Heart right ventricle (tissue), 16 donors: ENCODE measurements around the gene ANKEF1. TPM values are rescaled to one million over a fixed set of nuclear protein-coding genes. Genes with fewer than 3 reads are reported as not detected.

Source experiments
- ATAC-seq, 8 donors: fragments of 200-7000 bp; cut with Tn5 transposase; one replicate each; pipeline ENCODE4 v1.9.1; 2020; ENCODE audit warnings: mild to moderate bottlenecking in 8 of 8, moderate library complexity in 8 of 8, moderate number of reproducible peaks in 1 of 8
- DNase-seq, 2 donors: peaks; one replicate each; pipeline ENCODE4 v3.0.0-alpha.2; 2020
- H3K27ac ChIP-seq, 10 donors: fragments of 200-600 bp; sonication (generic) in 2 of 10; one replicate each; pipeline versions ENCODE4 v1.5.0 to v1.8.0; 2020 to 2022; ENCODE audit warnings: mild to moderate bottlenecking in 3 of 10
- H3K27me3 ChIP-seq, 7 donors: fragments of 200-600 bp; one replicate each; pipeline ENCODE4 v1.8.0; 2021 to 2022; ENCODE audit warnings: mild to moderate bottlenecking in 2 of 7
- H3K36me3 ChIP-seq, 9 donors: fragments of 200-600 bp; sonication (generic) in 1 of 9; one replicate each; pipeline versions ENCODE4 v1.5.0 to v1.8.0; 2020 to 2022; ENCODE audit warnings: mild to moderate bottlenecking in 2 of 9
- H3K4me1 ChIP-seq, 9 donors: fragments of 200-600 bp; sonication (generic) in 1 of 9; one replicate each; pipeline versions ENCODE4 v1.5.0 to v1.8.0; 2020 to 2022; ENCODE audit warnings: mild to moderate bottlenecking in 4 of 9
- H3K4me3 ChIP-seq, 10 donors: fragments of 200-600 bp; sonication (generic) in 2 of 10; one replicate each; pipeline versions ENCODE4 v1.5.0 to v1.8.0; 2020 to 2022; ENCODE audit warnings: mild to moderate bottlenecking in 7 of 10, moderate library complexity in 2 of 10
- H3K9me3 ChIP-seq, 11 donors: fragments of 200-600 bp in 10 of 11; sonication (generic) in 2 of 11; one replicate each; pipeline versions ENCODE4 v1.5.0 to v1.8.0; 2013 to 2022; ENCODE audit warnings: mild to moderate bottlenecking in 2 of 11, control low read depth in 1 of 11, moderate library complexity in 1 of 11
- CTCF ChIP-seq, 9 donors: fragments of 200-600 bp; sonication (generic) in 2 of 9; IDR thresholded peaks; one replicate each; pipeline versions ENCODE4 v1.5.0 to v1.8.0; 2021 to 2022; ENCODE audit warnings: antibody characterized with exemption in 9 of 9, mild to moderate bottlenecking in 5 of 9, moderate library complexity in 1 of 9
- WGBS, 2 donors: extraction: QIAGEN DNeasy Blood & Tissue Kit; methylation state at CpG; one replicate each; pipeline ENCODE4 v1.1.7; 2013; ENCODE audit warnings: inconsistent platforms in 1 of 2; 5-methylcytosine and 5-hydroxymethylcytosine counted together
- intact Hi-C, 10 donors: fragments of 100-400 bp; cut with DNase I; formaldehyde crosslinking; loops; one replicate each; pipeline versions ENCODE4 v1.11.1 to v1.14.2; 2022
- polyA plus RNA-seq, 2 donors: library from polyadenylated mRNA; stranded (reverse); fragments of 200-250 nt; gene quantifications; one replicate each; pipeline ENCODE4 v1.2.3, GENCODE V29; 2013
- total RNA-seq, 10 donors: library from RNA; stranded (reverse); fragmentation: NEBNext Ultra II Directional in 3 of 10; extraction: Animal tissue kit (Norgen Biotek cat#: 25700) in 3 of 10; gene quantifications; one replicate each; pipeline versions ENCODE4 v1.2.1 to v1.2.4, GENCODE V29; 2021 to 2023
- donor health status: Arrhythmogenic right ventricular cardiomyopathy.
- donor health status: ischemic (EF 13 %, LVEDD 7.1; RV severe dilation, severe dysfunction).
- donor health status: healthy with polysubstance abuse.
- donor health status: DM: no; HTN: yes; CAD: no.
- donor health status: DM: no; HTN: no; CAD: no.
- donor health status: ischemic (EF 25% LVEDD 6.9; RV normal size, moderate dysfunction).
- donor health status: ischemic (EF 25% LVEDD 5.7; RV mildly dilated, moderate dysfunction).
- donor health status: healthy.
- donor health status: DM: yes; HTN: yes; CAD: no.
- donor health status: Ischemic cardiomyopathy.
- donor health status: ischemic (EF 35%, LVEDD 5.7; RV mildly dilated, moderate dysfunction).
- donor health status: nonischemic (EF 11% LVEDD 7.7; RV severe dilation, severe dysfunction).
- donor health status: DM: yes; HTN: yes; CAD: no.
- donor health status: PGD.
- donor health status: ischemic (EF 29% LVEDD 5.4; RV normal size, mild dysfunction).
- donor health status: nonischemic (EF 23%, LVEDD 6.1; RV moderate dilation, normal function).

ANKEF1 gene
- total and polyA plus RNA-seq, 12 donors, result 0.37 to 2.1 (median 1.6) TPM

- 78 to 84% methylated on average over 2 of the region's 2 CpGs for WGBS, 2 donors
- TF ChIP-seq CTCF (IDR thresholded peaks at IDR 0.05), result no peak
- intact Hi-C loops, result loop anchor here in 1 of 10 donors (10.0 kb wide), 1 partner anchor 47 kb away; no protein-coding TSS in a partner anchor
- Histone ChIP-seq H3K27ac (no peak overlapping the region), H3K4me3 (no peak overlapping the region), H3K4me1 (no peaks in the 10 kb centered on the region), H3K9me3 (peaks cover 0 to 9% (median 0%) of the 10 kb centered on the region in 11 donors), H3K27me3 (peaks cover 0 to 9% (median 3%) of the 10 kb centered on the region in 7 donors), H3K36me3 (peaks cover 0 to 4% (median 0%) of the 10 kb centered on the region in 9 donors)
- DNase-seq (no peak), ATAC-seq (no peak)
Observed at GRCh38 chr20:10061641-10062040, 26.9 kb downstream of the ANKEF1 start.

- DNase-seq (no peak), ATAC-seq (no peak)
- H3K4me3 ChIP-seq, result no peak overlapping the region
- H3K4me1 ChIP-seq, result no peaks in the 10 kb centered on the region
- no peaks in the 10 kb centered on the region for H3K36me3 ChIP-seq
- peaks cover 0 to under 1% (median 0%) of the 10 kb centered on the region in 11 donors for H3K9me3 ChIP-seq
- intact Hi-C loops, result loop anchor here in 1 of 10 donors (10.0 kb wide), 1 partner anchor 49 kb away; no protein-coding TSS in a partner anchor
- H3K27ac ChIP-seq, result no peak overlapping the region
- peaks cover 0 to 9% (median 3%) of the 10 kb centered on the region in 7 donors for H3K27me3 ChIP-seq
- WGBS, 2 donors, result 79 to 85% methylated on average over 2 of the region's 2 CpGs
- no peak for TF ChIP-seq CTCF (IDR thresholded peaks at IDR 0.05)
Observed at GRCh38 chr20:10063482-10063881, 28.7 kb downstream of the ANKEF1 start.

- WGBS, 2 donors, result 76 to 81% methylated on average over 1 of the region's 1 CpG
- H3K4me3 ChIP-seq, result no peak overlapping the region
- H3K27me3 ChIP-seq, result peaks cover 0 to 9% (median 3%) of the 10 kb centered on the region in 7 donors
- no peaks in the 10 kb centered on the region for H3K9me3 ChIP-seq
- ATAC-seq, result no peak
- H3K36me3 ChIP-seq, result no peaks in the 10 kb centered on the region
- no peak for DNase-seq
- H3K4me1 ChIP-seq, result no peaks in the 10 kb centered on the region
- no peak for TF ChIP-seq CTCF (IDR thresholded peaks at IDR 0.05)
- intact Hi-C loops, result loop anchor here in 1 of 10 donors (10.0 kb wide), 1 partner anchor 50 kb away; no protein-coding TSS in a partner anchor
- H3K27ac ChIP-seq, result no peak overlapping the region
Observed at GRCh38 chr20:10064611-10065010, 29.8 kb downstream of the ANKEF1 start.

GRCh38 chr20:10065154-10065833, 30.5 kb downstream of the ANKEF1 start:
- intact Hi-C loops, result loop anchor here in 1 of 10 donors (10.0 kb wide), 1 partner anchor 50 kb away; no protein-coding TSS in a partner anchor
- WGBS, 2 donors, result 95% methylated on average over 3 of the region's 3 CpGs
- no peak for DNase-seq
- Histone ChIP-seq H3K27me3 (peaks cover 0 to 9% (median 3%) of the 10 kb centered on the region in 7 donors), H3K4me3 (no peak overlapping the region), H3K36me3 (no peaks in the 10 kb centered on the region), H3K27ac (no peak overlapping the region), H3K4me1 (no peaks in the 10 kb centered on the region), H3K9me3 (no peaks in the 10 kb centered on the region)
- no peak for TF ChIP-seq CTCF (IDR thresholded peaks at IDR 0.05)
- no peak for ATAC-seq
